Measurements from ENCODE around the gene MED20. TPM values are rescaled to one million over a fixed set of nuclear protein-coding genes. Genes with fewer than 3 reads are reported as not detected.

The MED20 gene
- total and polyA plus RNA-seq, 2 of the 4 experiments (the other 2 are of a cell fraction) = 24.8 to 38.2 TPM

GRCh38 chr6:41878961-41879405, 42.0 kb downstream of the MED20 start:
- H3K4ac ChIP-seq (ENCODE audit: low read depth, low read length) = peak overlapping the region; percentile 95
- H3K9me1 ChIP-seq (ENCODE audit: insufficient read depth, low read length) = peaks cover 8% of the 10 kb centered on the region; the same call in 1 of the 2 replicates
- in situ Hi-C loops (cut with MboI; ENCODE audit: low sequenced_read_pairs) (no loop called here), dilution Hi-C loops (cut with HindIII; ENCODE audit: low sequenced_read_pairs, unreplicated experiment) (no loop called here), intact Hi-C loops (cut with micrococcal nuclease) (loop anchor here (2.0 kb wide), 1 partner anchor 68 kb away; no protein-coding TSS in a partner anchor)
- peaks cover 5% of the 10 kb centered on the region; the same call in 1 of the 2 replicates for H3K4me1 ChIP-seq (ENCODE audit: control insufficient read depth, insufficient read depth, low read length)
- H3K23ac ChIP-seq (ENCODE audit: low read depth, low read length) = peak overlapping the region; percentile 95; the same call in 1 of the 2 replicates
- H3K36me3 ChIP-seq (ENCODE audit: control insufficient read depth, insufficient read depth, low read length) = no peaks in the 10 kb centered on the region
- H3K4me3 ChIP-seq (ENCODE audit: insufficient read depth, low read depth, low read length) = no peak overlapping the region
- no TSS peak for BruUV-seq (replicated peaks)
- H2BK20ac ChIP-seq (ENCODE audit: low read depth, low read length) = peak overlapping the region; percentile 96
- H2AFZ ChIP-seq (replicated peaks; ENCODE audit: low read length, poor library complexity) = peak overlapping the region; percentile 67
- peaks cover 0 to 7% of the 10 kb centered on the region in 2 experiments; a peak in 2 of 4 replicates for H3K79me1 ChIP-seq (ENCODE audit: low read depth in 1 of 2, low read length in 2 of 2)
- H3K9ac ChIP-seq (ENCODE audit: low read depth, low read length) = no peak overlapping the region
- peak overlapping the region; percentile 100 for H2BK5ac ChIP-seq (ENCODE audit: low read depth, low read length, poor library complexity, severe bottlenecking)
- no CpG with 5 or more reads among the region's 5 CpGs for WGBS, 2 experiments (ENCODE audit: extremely low coverage in 2 of 2, insufficient read length in 1 of 2)
- peak overlapping the region; percentile 48 for H3K27ac ChIP-seq (ENCODE audit: insufficient read depth, low read length)
- H3K27me3 ChIP-seq (ENCODE audit: control insufficient read depth, insufficient read depth, low read length) = no peaks in the 10 kb centered on the region
- H4K8ac ChIP-seq (ENCODE audit: low read depth in 2 of 2, low read length in 2 of 2) = peak overlapping the region in 1 of 2 experiments; percentile 81; a peak in 2 of 4 replicates
- peak overlapping the region; percentile 91 for H3K14ac ChIP-seq (replicated peaks; ENCODE audit: low read depth, low read length)
- no peak overlapping the region for H3K18ac ChIP-seq (ENCODE audit: low read depth, low read length)
- ATAC-seq (ENCODE audit: low read depth) = peak; percentile 90
- H2BK15ac ChIP-seq (ENCODE audit: low read depth, low read length) = peak overlapping the region; percentile 80; the same call in 1 of the 3 replicates
- H4K5ac ChIP-seq (ENCODE audit: low read depth, low read length) = no peak overlapping the region
- no peak overlapping the region for H2AK9ac ChIP-seq (replicated peaks; ENCODE audit: low read depth, low read length, poor library complexity)
- H2AK5ac ChIP-seq (ENCODE audit: low read depth, low read length) = no peak overlapping the region
- peak overlapping the region; percentile 77; the same call in 1 of the 2 replicates for H4K91ac ChIP-seq (ENCODE audit: insufficient read depth, low read depth, low read length)
- peaks cover 3% of the 10 kb centered on the region; the same call in 1 of the 2 replicates for H4K20me1 ChIP-seq (ENCODE audit: insufficient read depth, low read length)
- peak overlapping the region; percentile 92 for H2BK120ac ChIP-seq (ENCODE audit: low read depth, low read length)
- no peak overlapping the region; the same call in 1 of the 2 replicates for H3K4me2 ChIP-seq (ENCODE audit: low read depth, low read length)
- POLR2A ChIA-PET (ENCODE audit: unreplicated experiment) = no interaction called here
- peak overlapping the region; percentile 90; the same call in 1 of the 2 replicates for H3K56ac ChIP-seq (ENCODE audit: extremely low read depth, insufficient read depth, low read length)
- H3K9me3 ChIP-seq (ENCODE audit: control insufficient read depth, insufficient read depth, low read length) = no peaks in the 10 kb centered on the region
- peak; percentile 83 for DNase-seq
- CTCF ChIA-PET = interaction anchor here (0.6 to 1.2 kb wide), 2 partner anchors 20 to 46 kb away, joined by 3 read pairs; no protein-coding TSS in a partner anchor
- no peak for TF ChIP-seq MAZ (IDR thresholded peaks at IDR 0.05; ENCODE audit: borderline replicate concordance, low read depth, low read length)
- no peak for TF ChIP-seq BHLHE40 (IDR thresholded peaks at IDR 0.05; ENCODE audit: low read depth, low read length)
- peak; percentile 85 for TF ChIP-seq RCOR1 (IDR thresholded peaks at IDR 0.05; ENCODE audit: insufficient replicate concordance, low read length)
- TF ChIP-seq, protein P1, sequence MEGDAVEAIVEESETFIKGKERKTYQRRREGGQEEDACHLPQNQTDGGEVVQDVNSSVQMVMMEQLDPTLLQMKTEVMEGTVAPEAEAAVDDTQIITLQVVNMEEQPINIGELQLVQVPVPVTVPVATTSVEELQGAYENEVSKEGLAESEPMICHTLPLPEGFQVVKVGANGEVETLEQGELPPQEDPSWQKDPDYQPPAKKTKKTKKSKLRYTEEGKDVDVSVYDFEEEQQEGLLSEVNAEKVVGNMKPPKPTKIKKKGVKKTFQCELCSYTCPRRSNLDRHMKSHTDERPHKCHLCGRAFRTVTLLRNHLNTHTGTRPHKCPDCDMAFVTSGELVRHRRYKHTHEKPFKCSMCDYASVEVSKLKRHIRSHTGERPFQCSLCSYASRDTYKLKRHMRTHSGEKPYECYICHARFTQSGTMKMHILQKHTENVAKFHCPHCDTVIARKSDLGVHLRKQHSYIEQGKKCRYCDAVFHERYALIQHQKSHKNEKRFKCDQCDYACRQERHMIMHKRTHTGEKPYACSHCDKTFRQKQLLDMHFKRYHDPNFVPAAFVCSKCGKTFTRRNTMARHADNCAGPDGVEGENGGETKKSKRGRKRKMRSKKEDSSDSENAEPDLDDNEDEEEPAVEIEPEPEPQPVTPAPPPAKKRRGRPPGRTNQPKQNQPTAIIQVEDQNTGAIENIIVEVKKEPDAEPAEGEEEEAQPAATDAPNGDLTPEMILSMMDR (conservative IDR thresholded peaks at IDR 0.05; ENCODE audit: low read depth, low read length) = no peak
- TF ChIP-seq SMC3 (IDR thresholded peaks at IDR 0.05; ENCODE audit: low read depth, low read length) = no peak
- TF ChIP-seq RFX5 (IDR thresholded peaks at IDR 0.05; ENCODE audit: low read depth, low read length) = no peak
- TF ChIP-seq MXI1 (IDR thresholded peaks at IDR 0.05; ENCODE audit: borderline replicate concordance, low read depth, low read length) = no peak
- 0 out of 2 replicates have a peak, but pooled peaks have one; percentile 16 for TF ChIP-seq FOS (IDR thresholded peaks at IDR 0.05; ENCODE audit: low read depth, low read length)
- TF ChIP-seq NFE2L2 (IDR thresholded peaks at IDR 0.05; ENCODE audit: low read depth, low read length) = no peak
- TF ChIP-seq CEBPB (IDR thresholded peaks at IDR 0.05; ENCODE audit: low read depth, low read length) = peak; percentile 40
- TF ChIP-seq, protein P2, sequence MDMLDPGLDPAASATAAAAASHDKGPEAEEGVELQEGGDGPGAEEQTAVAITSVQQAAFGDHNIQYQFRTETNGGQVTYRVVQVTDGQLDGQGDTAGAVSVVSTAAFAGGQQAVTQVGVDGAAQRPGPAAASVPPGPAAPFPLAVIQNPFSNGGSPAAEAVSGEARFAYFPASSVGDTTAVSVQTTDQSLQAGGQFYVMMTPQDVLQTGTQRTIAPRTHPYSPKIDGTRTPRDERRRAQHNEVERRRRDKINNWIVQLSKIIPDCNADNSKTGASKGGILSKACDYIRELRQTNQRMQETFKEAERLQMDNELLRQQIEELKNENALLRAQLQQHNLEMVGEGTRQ (IDR thresholded peaks at IDR 0.05; ENCODE audit: low read depth, low read length) = no peak
- TF ChIP-seq MAFK (IDR thresholded peaks at IDR 0.05; ENCODE audit: low read depth, low read length) = no peak
- TF ChIP-seq CHD1 (IDR thresholded peaks at IDR 0.05; ENCODE audit: low read depth, low read length) = no peak
- TF ChIP-seq RAD21 (IDR thresholded peaks at IDR 0.05; ENCODE audit: low read length) = no peak
- TF ChIP-seq, protein P3, sequence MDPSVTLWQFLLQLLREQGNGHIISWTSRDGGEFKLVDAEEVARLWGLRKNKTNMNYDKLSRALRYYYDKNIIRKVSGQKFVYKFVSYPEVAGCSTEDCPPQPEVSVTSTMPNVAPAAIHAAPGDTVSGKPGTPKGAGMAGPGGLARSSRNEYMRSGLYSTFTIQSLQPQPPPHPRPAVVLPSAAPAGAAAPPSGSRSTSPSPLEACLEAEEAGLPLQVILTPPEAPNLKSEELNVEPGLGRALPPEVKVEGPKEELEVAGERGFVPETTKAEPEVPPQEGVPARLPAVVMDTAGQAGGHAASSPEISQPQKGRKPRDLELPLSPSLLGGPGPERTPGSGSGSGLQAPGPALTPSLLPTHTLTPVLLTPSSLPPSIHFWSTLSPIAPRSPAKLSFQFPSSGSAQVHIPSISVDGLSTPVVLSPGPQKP (IDR thresholded peaks at IDR 0.05; ENCODE audit: borderline replicate concordance, low read depth, low read length) = no peak
